ENCODE data around the gene ADAMTS6.

Gene ADAMTS6

GRCh38 chr5:65276178-65276890 is 205.4 kb downstream of the ADAMTS6 start:
- no peak for DNase-seq (ENCODE audit: low read depth)

DNA sequence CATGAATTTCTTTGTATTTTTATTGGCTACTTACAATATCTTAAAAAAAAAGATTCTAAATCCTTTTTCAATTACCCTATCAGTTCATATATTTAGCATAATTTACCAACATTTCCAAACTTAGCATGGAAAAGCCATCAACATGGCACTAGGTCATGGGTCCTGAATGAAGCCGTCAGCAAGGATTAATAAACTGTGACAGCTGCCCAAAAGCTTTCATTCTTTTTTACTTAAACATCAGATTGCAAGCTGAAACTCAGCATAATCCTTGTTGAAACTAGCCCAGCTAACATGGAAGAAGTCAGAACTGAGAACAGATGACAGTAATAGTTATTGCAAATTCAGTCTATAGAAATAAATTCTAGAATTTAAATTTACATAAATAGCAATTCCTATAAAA is 209.8 kb downstream of the ADAMTS6 start:
- no peak for DNase-seq (ENCODE audit: low read depth)

DNA sequence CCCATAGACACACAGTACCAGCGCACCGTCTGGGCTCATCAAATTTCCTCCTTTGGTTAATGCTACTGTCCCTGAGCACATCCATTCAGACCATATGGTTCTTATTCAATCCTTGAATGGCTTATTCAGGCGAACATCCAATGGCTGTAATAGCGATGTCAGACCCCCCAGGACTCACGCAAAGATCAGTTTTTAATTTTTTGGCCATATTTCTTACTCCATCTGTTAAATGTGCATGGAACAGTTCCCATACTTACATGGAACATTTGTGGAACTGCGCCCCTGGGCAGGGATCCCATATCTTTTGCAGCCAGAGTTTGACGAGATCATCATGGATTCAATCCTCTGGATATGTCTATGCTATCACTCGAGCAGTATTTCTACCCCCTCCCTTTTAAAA is 213.2 kb downstream of the ADAMTS6 start:
- no peak for DNase-seq (ENCODE audit: low read depth)

GRCh38 chr5:65264420-65264819 is 217.3 kb downstream of the ADAMTS6 start:
- no peak for DNase-seq (ENCODE audit: low read depth)

- no peak for DNase-seq (ENCODE audit: low read depth)
These were observed 218.4 kb downstream of the ADAMTS6 start for GRCh38 chr5:65263321-65263720.

DNA sequence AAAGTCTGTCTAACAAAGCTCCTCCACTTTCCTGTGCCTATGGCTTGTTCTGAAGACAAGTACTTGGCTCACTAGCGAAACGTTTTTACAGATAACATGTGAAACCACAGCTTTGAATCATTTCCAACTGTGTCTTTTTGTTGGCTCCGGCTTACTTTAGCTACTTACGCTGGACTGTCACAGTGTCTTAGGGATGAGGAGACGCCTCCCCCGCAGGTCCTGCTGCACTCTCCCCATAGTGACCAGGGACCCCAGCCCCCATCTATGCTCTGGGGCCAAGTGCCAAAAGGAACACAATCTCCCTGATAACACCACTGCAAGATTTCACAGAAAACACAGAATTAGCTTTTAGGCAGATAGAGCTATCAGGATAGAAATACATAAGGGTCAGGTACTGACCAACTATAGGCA is 219.1 kb downstream of the ADAMTS6 start:
- DNase-seq (ENCODE audit: low read depth): no peak

- DNase-seq (ENCODE audit: low read depth): no peak
These were observed 219.6 kb downstream of the ADAMTS6 start for GRCh38 chr5:65262096-65262495.

DNA sequence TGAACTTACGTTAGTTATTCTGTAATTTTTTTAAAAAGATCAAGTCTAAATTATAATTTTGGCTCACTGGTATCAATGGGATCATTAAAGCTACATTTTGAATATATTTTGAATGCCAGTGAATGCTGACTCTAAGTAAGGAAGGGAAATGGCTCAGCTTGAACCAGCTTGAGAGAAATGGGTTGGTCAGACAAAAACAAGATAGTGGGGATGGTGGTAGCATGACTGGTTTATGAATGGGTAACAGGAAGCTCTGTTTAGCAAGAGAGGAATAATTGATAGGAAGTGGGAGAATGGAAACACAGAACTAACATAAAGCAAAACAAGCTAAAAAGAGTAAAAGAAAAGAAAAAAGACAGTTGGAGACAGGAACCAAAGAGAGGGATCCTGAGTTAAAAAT is 220.2 kb downstream of the ADAMTS6 start:
- no peak for DNase-seq (ENCODE audit: low read depth)

- no peak for DNase-seq (ENCODE audit: low read depth)
These were observed 226.4 kb downstream of the ADAMTS6 start for GRCh38 chr5:65255294-65255693.

DNA sequence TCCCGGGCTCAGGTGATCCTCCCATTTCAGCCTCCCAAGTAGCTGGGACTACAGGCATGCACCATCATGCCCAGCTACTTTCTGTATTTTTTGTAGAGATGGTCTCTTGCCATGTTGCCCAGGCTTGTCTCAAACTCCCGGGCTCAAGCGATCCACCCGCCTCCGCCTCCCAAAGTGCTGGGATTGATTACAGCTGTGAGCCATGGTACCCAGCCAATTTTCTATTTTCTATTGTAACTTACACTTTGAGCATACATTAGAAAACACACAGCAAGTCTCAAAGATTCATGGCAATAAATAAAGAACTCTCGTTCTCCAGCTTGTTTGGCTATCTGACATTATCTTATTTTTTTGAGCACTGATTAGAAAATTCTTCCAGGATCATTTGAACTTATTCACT is 228.7 kb downstream of the ADAMTS6 start:
- DNase-seq (ENCODE audit: low read depth): no peak

DNA sequence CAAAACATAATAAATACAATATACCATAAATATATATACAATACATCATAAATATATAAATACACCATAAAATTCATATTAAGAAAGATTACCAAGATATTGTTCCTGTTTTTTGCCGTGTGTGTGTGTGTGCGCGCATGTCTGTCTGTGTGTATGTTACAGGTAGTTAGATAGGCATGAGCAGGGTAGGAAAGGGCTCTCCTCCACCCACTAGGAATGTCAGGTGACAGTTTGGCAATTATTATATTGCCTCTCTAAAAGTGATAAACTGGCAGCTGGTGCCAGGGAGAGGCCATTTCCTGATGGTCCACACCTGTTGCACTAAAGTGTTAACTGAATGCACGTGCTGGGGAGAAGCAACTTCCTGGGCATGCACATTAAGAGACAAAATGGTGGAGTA is 232.8 kb downstream of the ADAMTS6 start:
- no peak for DNase-seq (ENCODE audit: low read depth)

GRCh38 chr5:65247594-65247993 is 234.1 kb downstream of the ADAMTS6 start:
- no peak for DNase-seq (ENCODE audit: low read depth)

DNA sequence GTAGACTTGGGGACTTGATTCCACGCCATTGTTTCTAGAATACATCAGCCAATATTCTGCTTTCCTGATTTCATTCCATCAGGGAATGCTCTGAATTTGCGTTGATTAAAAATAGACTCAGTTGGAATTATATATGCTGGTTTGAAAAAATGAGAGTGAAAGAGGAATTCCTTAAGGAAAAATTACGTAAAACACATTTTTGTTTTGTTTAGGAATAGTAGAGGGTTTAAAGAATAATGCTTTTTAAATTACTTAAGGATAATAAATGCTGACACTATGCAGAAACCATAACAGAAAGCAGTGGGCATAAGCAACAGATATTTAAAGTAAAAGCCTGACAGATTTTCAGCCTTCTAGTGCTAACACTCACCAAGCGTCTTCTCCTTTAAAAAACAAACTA is 235.0 kb downstream of the ADAMTS6 start:
- no peak for DNase-seq (ENCODE audit: low read depth)

- DNase-seq (ENCODE audit: low read depth): no peak
These were observed 237.7 kb downstream of the ADAMTS6 start for GRCh38 chr5:65244031-65244430.

DNA sequence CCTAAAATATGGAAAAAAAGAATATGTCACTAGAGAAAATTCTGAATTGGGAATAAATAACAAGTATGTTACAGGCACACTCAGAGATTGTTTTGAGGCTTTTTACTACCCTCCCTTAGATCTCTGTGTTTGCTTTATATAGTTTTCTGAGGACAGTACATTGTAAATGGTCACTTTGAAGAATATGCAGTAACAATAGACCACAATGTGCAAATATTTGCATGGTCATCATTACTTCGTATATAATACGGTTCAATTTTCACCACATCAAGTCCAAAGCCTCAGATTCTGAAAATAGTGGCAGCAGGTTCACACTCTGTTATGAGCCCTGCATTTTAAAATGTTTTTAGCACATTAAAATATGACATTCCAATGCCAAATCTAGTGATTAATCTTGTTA is 238.6 kb downstream of the ADAMTS6 start:
- no peak for DNase-seq (ENCODE audit: low read depth)

GRCh38 chr5:65229841-65230240 is 251.9 kb downstream of the ADAMTS6 start:
- DNase-seq (ENCODE audit: low read depth): no peak

- DNase-seq (ENCODE audit: low read depth): no peak
These were observed 267.7 kb downstream of the ADAMTS6 start for GRCh38 chr5:65213921-65214525.

- DNase-seq (ENCODE audit: low read depth): no peak
These were observed 272.4 kb downstream of the ADAMTS6 start for GRCh38 chr5:65209341-65209740.

GRCh38 chr5:65204966-65205365 is 276.8 kb downstream of the ADAMTS6 start:
- no peak for DNase-seq (ENCODE audit: low read depth)

GRCh38 chr5:65203746-65204145 is 278.0 kb downstream of the ADAMTS6 start:
- no peak for DNase-seq (ENCODE audit: low read depth)

- DNase-seq (ENCODE audit: low read depth): no peak
These were observed 281.6 kb downstream of the ADAMTS6 start for GRCh38 chr5:65199993-65200675.

DNA sequence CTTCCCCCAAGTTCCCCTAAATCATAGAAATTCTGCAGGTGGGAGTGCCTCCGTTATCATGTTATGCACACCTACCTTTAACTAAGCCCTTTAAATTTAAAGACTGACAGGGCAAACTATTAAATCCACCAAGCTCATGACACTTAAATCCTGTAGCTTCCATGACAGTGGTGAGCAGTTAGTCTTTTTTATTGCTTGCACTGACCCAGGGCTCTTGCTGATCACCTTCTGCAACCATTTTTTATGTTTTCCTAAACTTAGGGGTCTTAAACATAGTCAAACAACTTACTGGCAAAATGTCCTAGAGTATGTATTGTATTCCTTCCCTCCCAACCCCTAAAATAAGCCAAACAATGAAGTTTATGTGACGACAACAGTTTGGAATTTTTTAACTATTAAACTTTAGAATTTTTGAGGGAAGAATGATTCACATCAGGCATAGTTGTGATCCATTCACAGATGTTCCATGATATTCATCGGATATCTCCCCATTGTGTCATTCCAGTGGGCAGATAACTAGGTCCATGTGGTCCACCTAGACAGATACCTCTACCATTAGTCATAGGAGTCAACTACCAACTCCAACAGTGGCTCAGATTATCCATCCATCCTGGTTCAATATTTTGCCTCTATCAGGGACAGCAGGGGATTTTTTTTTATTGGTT is 283.1 kb downstream of the ADAMTS6 start:
- no peak for DNase-seq (ENCODE audit: low read depth)

Data from activated gamma-delta T cell treated with anti-CD3 and anti-CD28 coated beads, Interleukin-2, amount 50 U/mL, for 16 hours (primary cell).